IMR-90 (cell line): ENCODE data around the gene LRRFIP1. TPM values are rescaled to one million over a fixed set of nuclear protein-coding genes. Genes with fewer than 3 reads are reported as not detected.

Experiments used
- ATAC-seq: fragments of 200-7000 bp; cut with Tn5 transposase; 2 replicates; pipeline ENCODE4 v1.9.1; 2020; ENCODE audit warnings: low read depth, mild to moderate bottlenecking, moderate library complexity
- BruUV-seq: library from RNA; stranded (reverse); fragments of 400-500 nt; replicated peaks from 2 replicates; lab custom pipeline; 2021; lab: Mats Ljungman, UMichigan
- CTCF ChIA-PET: fragments of 300-600 bp; formaldehyde crosslinking; extraction: SDS; loops from one replicate; lab custom pipeline; 2021; ENCODE audit warnings: antibody characterized with exemption; lab: Yijun Ruan, JAX
- POLR2A ChIA-PET: fragments of 300-600 bp; sonication (Branson Sonifier 250); formaldehyde crosslinking; loops from one replicate; lab custom pipeline; 2022; ENCODE audit warnings: antibody characterized with exemption; ENCODE audit not compliant: unreplicated experiment; lab: Charles Lee
- DNase-seq: peaks from one replicate; pipeline ENCODE4 v3.0.0; 2013
- H2AFZ ChIP-seq: replicated peaks from 2 replicates; pipeline ENCODE3; 2013; ENCODE audit warnings: low read length, mild to moderate bottlenecking; ENCODE audit not compliant: poor library complexity
- H2AK5ac ChIP-seq: 2 replicates; pipeline ENCODE4 v1.6.1; 2013; ENCODE audit warnings: low read depth, low read length, inconsistent platforms
- H2AK9ac ChIP-seq: replicated peaks from 2 replicates; pipeline ENCODE3; 2013; ENCODE audit warnings: mild to moderate bottlenecking, low read depth, low read length, moderate library complexity; ENCODE audit not compliant: poor library complexity
- H2BK120ac ChIP-seq: 2 replicates; pipeline ENCODE4 v1.6.1; 2013; ENCODE audit warnings: low read depth, low read length, inconsistent platforms
- H2BK15ac ChIP-seq: 3 replicates; pipeline ENCODE4 v1.6.1; 2013; ENCODE audit warnings: low read depth, low read length, inconsistent platforms
- H2BK20ac ChIP-seq: 2 replicates; pipeline ENCODE4 v1.6.1; 2013; ENCODE audit warnings: low read depth, mild to moderate bottlenecking, inconsistent platforms, low read length, moderate library complexity
- H2BK5ac ChIP-seq: 2 replicates; pipeline ENCODE4 v1.6.1; 2013; ENCODE audit warnings: mild to moderate bottlenecking, low read depth, low read length, inconsistent platforms; ENCODE audit not compliant: poor library complexity, severe bottlenecking
- H3K14ac ChIP-seq: replicated peaks from 2 replicates; pipeline ENCODE4 v1.6.1; 2013; ENCODE audit warnings: low read depth, low read length, inconsistent platforms
- H3K18ac ChIP-seq: 2 replicates; pipeline ENCODE4 v1.6.1; 2013; ENCODE audit warnings: low read depth, low read length, control low read depth
- H3K23ac ChIP-seq: 2 replicates; pipeline ENCODE4 v1.6.1; 2013; ENCODE audit warnings: low read depth, low read length, inconsistent platforms
- H3K27ac ChIP-seq: 2 replicates; pipeline ENCODE4 v1.5.1; 2013; ENCODE audit warnings: mild to moderate bottlenecking, control low read depth, low read length; ENCODE audit not compliant: insufficient read depth
- H3K27me3 ChIP-seq: 2 replicates; pipeline ENCODE4 v1.6.1; 2013; ENCODE audit warnings: low read length; ENCODE audit not compliant: control insufficient read depth, insufficient read depth
- H3K36me3 ChIP-seq: 2 replicates; pipeline ENCODE4 v1.6.1; 2013; ENCODE audit warnings: low read length, mixed read lengths; ENCODE audit not compliant: control insufficient read depth, insufficient read depth
- H3K4ac ChIP-seq: 2 replicates; pipeline ENCODE4 v1.6.1; 2013; ENCODE audit warnings: low read depth, low read length, inconsistent platforms
- H3K4me1 ChIP-seq: 2 replicates; pipeline ENCODE4 v1.6.1; 2013; ENCODE audit warnings: low read length, mixed read lengths; ENCODE audit not compliant: control insufficient read depth, insufficient read depth
- H3K4me2 ChIP-seq: 2 replicates; pipeline ENCODE4 v1.6.1; 2013; ENCODE audit warnings: low read depth, mild to moderate bottlenecking, control low read depth, low read length, moderate library complexity
- H3K4me3 ChIP-seq: 2 replicates; pipeline ENCODE4 v1.5.1; 2013; ENCODE audit warnings: low read depth, mild to moderate bottlenecking, control low read depth, low read length, moderate library complexity; ENCODE audit not compliant: insufficient read depth
- H3K56ac ChIP-seq: 2 replicates; pipeline ENCODE4 v1.6.1; 2013; ENCODE audit warnings: low read length, inconsistent platforms; ENCODE audit not compliant: insufficient read depth; ENCODE audit errors: extremely low read depth
- H3K79me1 ChIP-seq, 2 experiments: 2 replicates each; pipeline ENCODE4 v1.6.1; 2013; ENCODE audit warnings: low read length in 2 of 2, inconsistent platforms in 1 of 2, low read depth in 1 of 2
- H3K9ac ChIP-seq: 2 replicates; pipeline ENCODE4 v1.6.1; 2013; ENCODE audit warnings: low read depth, low read length, control low read depth
- H3K9me1 ChIP-seq: 2 replicates; pipeline ENCODE4 v1.6.1; 2013; ENCODE audit warnings: low read length, inconsistent platforms; ENCODE audit not compliant: insufficient read depth
- H3K9me3 ChIP-seq: 2 replicates; pipeline ENCODE4 v1.6.1; 2013; ENCODE audit warnings: low read length; ENCODE audit not compliant: control insufficient read depth, insufficient read depth
- H4K20me1 ChIP-seq: 2 replicates; pipeline ENCODE4 v1.6.1; 2013; ENCODE audit warnings: low read length, inconsistent platforms; ENCODE audit not compliant: insufficient read depth
- H4K5ac ChIP-seq: 2 replicates; pipeline ENCODE4 v1.6.1; 2013; ENCODE audit warnings: mild to moderate bottlenecking, low read depth, low read length, control low read depth
- H4K8ac ChIP-seq, 2 experiments: 2 replicates each; pipeline ENCODE4 v1.6.1; 2013; ENCODE audit warnings: low read depth in 2 of 2, low read length in 2 of 2, control low read depth in 1 of 2, inconsistent platforms in 1 of 2
- H4K91ac ChIP-seq: 2 replicates; pipeline ENCODE4 v1.6.1; 2013; ENCODE audit warnings: low read depth, low read length, inconsistent platforms; ENCODE audit not compliant: insufficient read depth
- BHLHE40 ChIP-seq: fragments of 150-350 bp; IDR thresholded peaks from 2 replicates; pipeline ENCODE4 v1.6.1; 2016; ENCODE audit warnings: mild to moderate bottlenecking, low read depth, low read length
- CEBPB ChIP-seq: IDR thresholded peaks from 2 replicates; pipeline ENCODE4 v1.6.1; 2012; ENCODE audit warnings: low read depth, low read length, improper control_type of control experiment
- CHD1 ChIP-seq: IDR thresholded peaks from 2 replicates; pipeline ENCODE4 v1.6.1; 2012; ENCODE audit warnings: low read depth, low read length, improper control_type of control experiment
- CTCF ChIP-seq: conservative IDR thresholded peaks from 2 replicates; pipeline ENCODE4 v1.5.1; 2012; ENCODE audit warnings: mild to moderate bottlenecking, low read depth, low read length, improper control_type of control experiment
- ELK1 ChIP-seq: fragments of 150-350 bp; IDR thresholded peaks from 2 replicates; pipeline ENCODE4 v1.6.1; 2016; ENCODE audit warnings: low read depth, mild to moderate bottlenecking, low read length, moderate library complexity, borderline replicate concordance
- FOS ChIP-seq: fragments of 150-350 bp; IDR thresholded peaks from 2 replicates; pipeline ENCODE4 v1.6.1; 2016; ENCODE audit warnings: low read depth, low read length
- MAFK ChIP-seq: IDR thresholded peaks from 2 replicates; pipeline ENCODE4 v1.6.1; 2012; ENCODE audit warnings: low read depth, low read length, improper control_type of control experiment
- MAZ ChIP-seq: IDR thresholded peaks from 2 replicates; pipeline ENCODE4 v1.6.1; 2012; ENCODE audit warnings: low read depth, mild to moderate bottlenecking, low read length, improper control_type of control experiment, moderate library complexity, borderline replicate concordance
- MXI1 ChIP-seq: IDR thresholded peaks from 2 replicates; pipeline ENCODE4 v1.6.1; 2012; ENCODE audit warnings: low read depth, mild to moderate bottlenecking, low read length, moderate library complexity, borderline replicate concordance
- NFE2L2 ChIP-seq: fragments of 150-350 bp; IDR thresholded peaks from 2 replicates; pipeline ENCODE4 v1.6.1; 2016; ENCODE audit warnings: low read depth, mild to moderate bottlenecking, low read length
- RAD21 ChIP-seq: IDR thresholded peaks from 2 replicates; pipeline ENCODE4 v1.6.1; 2012; ENCODE audit warnings: low read length, improper control_type of control experiment
- RCOR1 ChIP-seq: IDR thresholded peaks from 2 replicates; pipeline ENCODE4 v1.6.1; 2012; ENCODE audit warnings: mild to moderate bottlenecking, low read length, improper control_type of control experiment; ENCODE audit not compliant: insufficient replicate concordance
- WGBS, 2 experiments: methylation state at CpG; one replicate each; pipeline versions ENCODE4 v1.1.5 to v1.1.7; 2013; ENCODE audit warnings: missing lambda C conversion rate in 2 of 2; ENCODE audit not compliant: insufficient read length in 1 of 2; ENCODE audit errors: extremely low coverage in 2 of 2; 5-methylcytosine and 5-hydroxymethylcytosine counted together
- dilution Hi-C: fragments of 300-500 bp; cut with HindIII; formaldehyde crosslinking; loops from one replicate; pipeline ENCODE4 v1.14.3; 2018; ENCODE audit warnings: low sequenced_read_pairs; ENCODE audit not compliant: unreplicated experiment
- in situ Hi-C: fragments of 300-500 bp; cut with MboI; formaldehyde crosslinking; loops from 3 replicates; pipeline ENCODE4 v1.14.3; 2019; ENCODE audit warnings: low sequenced_read_pairs, inconsistent platforms, mixed read lengths
- intact Hi-C: fragments of 100-400 bp; cut with micrococcal nuclease; formaldehyde crosslinking; loops from 2 replicates; pipeline ENCODE4 v1.10.0; 2022
- polyA plus RNA-seq, 3 experiments: library from polyadenylated mRNA; depleted of rRNA; stranded (reverse); fragments of >200 nt; gene quantifications; 2 replicates each; pipeline ENCODE4 v1.2.3, GENCODE V29; 2012; ENCODE audit warnings: low replicate concordance in 1 of 3
- total RNA-seq: library from RNA; depleted of rRNA; stranded (reverse); fragments of >200 nt; gene quantifications from 2 replicates; pipeline ENCODE4 v1.2.3, GENCODE V29; 2012

LRRFIP1 gene
- total and polyA plus RNA-seq, 2 of the 4 experiments (the other 2 are of a cell fraction): 52.2 to 54.4 TPM

GRCh38 chr2:237699870-237700511 is 72.6 kb downstream of the LRRFIP1 start (continued):
- TF ChIP-seq ELK1: no peak

GRCh38 chr2:237700512-237701032 is 73.2 kb downstream of the LRRFIP1 start:
- H4K8ac ChIP-seq: peak overlapping the region in 1 of 2 experiments; percentile 40; a peak in 1 of 4 replicates
- no peak overlapping the region; the same call in 1 of the 2 replicates for H4K5ac ChIP-seq
- H2BK120ac ChIP-seq: no peak overlapping the region
- in situ Hi-C loops: no loop called here
- no peaks in the 10 kb centered on the region for H3K9me3 ChIP-seq
- peak overlapping the region; percentile 54 for H3K4ac ChIP-seq
- ChIA-PET POLR2A (no interaction called here), CTCF (interaction anchor here (0.8 to 1.4 kb wide), 2 partner anchors 30 to 45 kb away, joined by 3 to 4 read pairs; no protein-coding TSS in a partner anchor)
- H2AK5ac ChIP-seq: peak overlapping the region; percentile 86
- BruUV-seq: no TSS peak
- WGBS, 2 experiments: 46% methylated on average over 3 of the region's 13 CpGs; no CpG with 5 or more reads in 1 of the 2 experiments
- 0 out of 3 replicates have a peak overlapping the region, but pooled peaks have one; percentile 14 for H2BK15ac ChIP-seq
- H2BK5ac ChIP-seq: peak overlapping the region; percentile 34
- H2AK9ac ChIP-seq: peak overlapping the region; percentile 51
- peaks cover 97% of the 10 kb centered on the region for H4K20me1 ChIP-seq
- H3K4me1 ChIP-seq: peaks cover 67% of the 10 kb centered on the region
- H3K27me3 ChIP-seq: no peaks in the 10 kb centered on the region
- H3K9me1 ChIP-seq: peaks cover 48% of the 10 kb centered on the region
- peak overlapping the region; percentile 74 for H3K23ac ChIP-seq
- no peak overlapping the region for H3K56ac ChIP-seq
- H4K91ac ChIP-seq: peak overlapping the region; percentile 6
- peak overlapping the region; percentile 15; the same call in 1 of the 2 replicates for H3K18ac ChIP-seq
- H3K27ac ChIP-seq: peak overlapping the region; percentile 52
- no peak overlapping the region for H2AFZ ChIP-seq
- peak; percentile 46 for ATAC-seq
- H3K9ac ChIP-seq: no peak overlapping the region
- H3K14ac ChIP-seq: peak overlapping the region; percentile 37; the same call in 1 of the 2 replicates
- dilution Hi-C loops: no loop called here
- peaks cover 10 to 92% of the 10 kb centered on the region in 2 experiments; a peak in 3 of 4 replicates for H3K79me1 ChIP-seq
- DNase-seq: peak; percentile 91
- H3K36me3 ChIP-seq: no peaks in the 10 kb centered on the region
- no peak overlapping the region; the same call in 1 of the 2 replicates for H2BK20ac ChIP-seq
- H3K4me3 ChIP-seq: no peak overlapping the region
- peak overlapping the region; percentile 24 for H3K4me2 ChIP-seq
- intact Hi-C loops: no loop called here
- TF ChIP-seq CTCF: no peak
- TF ChIP-seq MAZ: peak; percentile 14; the same call in 1 of the 2 replicates
- TF ChIP-seq CEBPB: no peak
- TF ChIP-seq CHD1: no peak
- TF ChIP-seq FOS: no peak
- TF ChIP-seq RAD21: no peak
- no peak for TF ChIP-seq NFE2L2
- TF ChIP-seq MAFK: no peak
- TF ChIP-seq MXI1: 0 out of 2 replicates have a peak, but pooled peaks have one; percentile 60
- TF ChIP-seq BHLHE40: no peak; the same call in 1 of the 2 replicates
- TF ChIP-seq RCOR1: no peak
